ENCODE data around the gene USP48. TPM values are rescaled to one million over a fixed set of nuclear protein-coding genes. Genes with fewer than 3 reads are reported as not detected.

The USP48 gene
- total RNA-seq, 1 donor from 2014 or later: 67.5 TPM

GRCh38 chr1:21670059-21670881 is 112.7 kb downstream of the USP48 start:
- H3K27ac ChIP-seq: no peak overlapping the region
- H3K4me1 ChIP-seq: peaks cover 48% of the 10 kb centered on the region
- peaks cover 5% of the 10 kb centered on the region for H3K27me3 ChIP-seq
- H3K36me3 ChIP-seq: no peaks in the 10 kb centered on the region
- DNase-seq (ENCODE audit: extremely low spot score in 2 of 2): no peak
- H3K4me3 ChIP-seq: peak overlapping the region in 1 of 2 donors; percentile 52
- no peaks in the 10 kb centered on the region for H3K9me3 ChIP-seq
- intact Hi-C loops (cut with DNase I): no loop called here
- no peak for TF ChIP-seq CTCF (IDR thresholded peaks at IDR 0.05)

GRCh38 chr1:21669258-21670058 is 113.5 kb downstream of the USP48 start, which contains the start of gene RAP1GAP:
RAP1GAP (minus strand) TSS chr1:21669357; CDS start chr1:21620032, 49,325 bp downstream.
- no peak for DNase-seq (ENCODE audit: extremely low spot score in 2 of 2)
- Histone ChIP-seq H3K27me3 (peaks cover 5% of the 10 kb centered on the region), H3K27ac (no peak within 1 kb of the TSS), H3K4me1 (peaks cover 48% of the 10 kb centered on the region), H3K9me3 (no peaks in the 10 kb centered on the region), H3K36me3 (no peaks in the 10 kb centered on the region), H3K4me3 (peak within 1 kb of the TSS; percentile 29 to 52)
- intact Hi-C loops (cut with DNase I): no loop called here
- TF ChIP-seq CTCF (IDR thresholded peaks at IDR 0.05) (no peak), POLR2A (IDR thresholded peaks at IDR 0.05) (no peak), POLR2AphosphoS5 (IDR thresholded peaks at IDR 0.05; ENCODE audit: insufficient read depth in 1 of 2, low read depth in 1 of 2) (no peak)

- Histone ChIP-seq H3K4me1 (peaks cover 46% of the 10 kb centered on the region), H3K36me3 (no peaks in the 10 kb centered on the region), H3K27ac (no peak overlapping the region), H3K4me3 (peak overlapping the region; percentile 29 to 52), H3K9me3 (no peaks in the 10 kb centered on the region), H3K27me3 (peaks cover 5% of the 10 kb centered on the region)
- TF ChIP-seq CTCF (IDR thresholded peaks at IDR 0.05) (no peak), POLR2A (IDR thresholded peaks at IDR 0.05) (no peak), POLR2AphosphoS5 (IDR thresholded peaks at IDR 0.05; ENCODE audit: insufficient read depth in 1 of 2, low read depth in 1 of 2) (no peak)
- DNase-seq (ENCODE audit: extremely low spot score in 2 of 2): no peak
- intact Hi-C loops (cut with DNase I): no loop called here
These were observed 114.0 kb downstream of the USP48 start for GRCh38 chr1:21668951-21669257.

GRCh38 chr1:21668232-21668950 is 114.6 kb downstream of the USP48 start:
- H3K36me3 ChIP-seq: no peaks in the 10 kb centered on the region
- peak overlapping the region; percentile 29 to 52 for H3K4me3 ChIP-seq
- no peaks in the 10 kb centered on the region for H3K9me3 ChIP-seq
- peaks cover 41% of the 10 kb centered on the region for H3K4me1 ChIP-seq
- peaks cover 5% of the 10 kb centered on the region for H3K27me3 ChIP-seq
- intact Hi-C loops (cut with DNase I): no loop called here
- TF ChIP-seq CTCF (IDR thresholded peaks at IDR 0.05): no peak
- TF ChIP-seq POLR2A (IDR thresholded peaks at IDR 0.05): no peak
- TF ChIP-seq POLR2AphosphoS5 (IDR thresholded peaks at IDR 0.05; ENCODE audit: insufficient read depth in 1 of 2, low read depth in 1 of 2): no peak
- H3K27ac ChIP-seq: no peak overlapping the region
- no peak for DNase-seq (ENCODE audit: extremely low spot score in 2 of 2)

All from vagina (tissue), 2 donors.